GM19193 (cell line): Measurements from ENCODE around the gene ARHGEF39.

Experiments used
- POLR2A ChIP-seq: IDR thresholded peaks from 4 replicates; pipeline ENCODE4 v1.6.1; 2011; ENCODE audit not compliant: insufficient read depth, insufficient read length; ENCODE audit errors: extremely low read depth

The ARHGEF39 gene

GRCh38 chr9:35682520-35683315 is 17.7 kb upstream of the ARHGEF39 start:
- no peak for TF ChIP-seq POLR2A

GRCh38 chr9:35682051-35682450 is 17.1 kb upstream of the ARHGEF39 start:
- no peak for TF ChIP-seq POLR2A

- TF ChIP-seq POLR2A: no peak
Observed at GRCh38 chr9:35681341-35682002, 16.5 kb upstream of the ARHGEF39 start.

- TF ChIP-seq POLR2A: no peak
Observed at GRCh38 chr9:35680331-35681105, 15.5 kb upstream of the ARHGEF39 start.

GRCh38 chr9:35679766-35680330 is 14.9 kb upstream of the ARHGEF39 start:
- no peak for TF ChIP-seq POLR2A

- no peak for TF ChIP-seq POLR2A
Observed at GRCh38 chr9:35679091-35679490, 14.1 kb upstream of the ARHGEF39 start.

GRCh38 chr9:35675732-35676392 is 10.9 kb upstream of the ARHGEF39 start:
- TF ChIP-seq POLR2A: no peak

GRCh38 chr9:35675204-35675603 is 10.2 kb upstream of the ARHGEF39 start:
- no peak for TF ChIP-seq POLR2A

- no peak for TF ChIP-seq POLR2A
Observed at GRCh38 chr9:35674025-35674361, 9.0 kb upstream of the ARHGEF39 start.

- TF ChIP-seq POLR2A: no peak
Observed at GRCh38 chr9:35673132-35674024, 8.4 kb upstream of the ARHGEF39 start, which contains the start of gene CA9. Gene CA9, plus strand, starts transcription at chr9:35673928. Its CDS starts 32 bp downstream, at chr9:35673960.

- TF ChIP-seq POLR2A: no peak
Observed at GRCh38 chr9:35669331-35670145, 4.5 kb upstream of the ARHGEF39 start.

GRCh38 chr9:35667939-35668338 is 2.9 kb upstream of the ARHGEF39 start:
- no peak for TF ChIP-seq POLR2A

GRCh38 chr9:35666549-35666948 is 1.6 kb upstream of the ARHGEF39 start:
- no peak for TF ChIP-seq POLR2A

- no peak for TF ChIP-seq POLR2A
Observed at GRCh38 chr9:35666045-35666444, 1.1 kb upstream of the ARHGEF39 start.

GRCh38 chr9:35665471-35665818 is 450 bp upstream of the ARHGEF39 start:
- no peak for TF ChIP-seq POLR2A
